WTC11 (cell line): ENCODE measurements around the gene RASL12. TPM values are rescaled to one million over a fixed set of nuclear protein-coding genes. Genes with fewer than 3 reads are reported as not detected.

ENCODE experiments used
- ELF4 ChIP-seq: sonication (generic); formaldehyde crosslinking; IDR thresholded peaks from 2 replicates; pipeline ENCODE4 v1.8.1; 2022; ENCODE audit warnings: low read depth, mild to moderate bottlenecking, moderate library complexity, missing genetic modification reagents
- ESRRA ChIP-seq: sonication (generic); formaldehyde crosslinking; IDR thresholded peaks from 2 replicates; pipeline ENCODE4 v1.8.1; 2022; ENCODE audit warnings: mild to moderate bottlenecking, missing genetic modification reagents, borderline replicate concordance
- GTF2I ChIP-seq: fragments of 250-450 bp; sonication (Bioruptor Pico); conservative IDR thresholded peaks from 2 replicates; pipeline ENCODE4 v1.4.0; 2021; ENCODE audit warnings: mild to moderate bottlenecking
- JAZF1 ChIP-seq: fragments of 250-450 bp; sonication (Bioruptor Pico); IDR thresholded peaks from 2 replicates; pipeline ENCODE4 v1.9.0; 2021; ENCODE audit warnings: moderate library complexity, mild to moderate bottlenecking, inconsistent platforms
- NR3C1 ChIP-seq: sonication (generic); formaldehyde crosslinking; conservative IDR thresholded peaks from 2 replicates; pipeline ENCODE4 v1.8.1; 2023; ENCODE audit warnings: low read depth, mild to moderate bottlenecking, missing genetic modification reagents
- PRRX2 ChIP-seq: fragments of 250-450 bp; sonication (Bioruptor Pico); IDR thresholded peaks from 2 replicates; pipeline ENCODE4 v1.8.0; 2021; ENCODE audit warnings: mild to moderate bottlenecking
- TEAD4 ChIP-seq: sonication (generic); formaldehyde crosslinking; IDR thresholded peaks from 2 replicates; pipeline ENCODE4 v1.8.0; 2022; ENCODE audit warnings: mild to moderate bottlenecking, missing genetic modification reagents
- ZNF138 ChIP-seq: sonication (generic); formaldehyde crosslinking; conservative IDR thresholded peaks from 2 replicates; pipeline ENCODE4 v1.8.1; 2022; ENCODE audit warnings: mild to moderate bottlenecking, moderate library complexity, missing genetic modification reagents
- ZNF263 ChIP-seq: sonication (generic); formaldehyde crosslinking; IDR thresholded peaks from 2 replicates; pipeline ENCODE4 v1.8.1; 2022; ENCODE audit warnings: low read depth, mild to moderate bottlenecking, moderate library complexity, missing genetic modification reagents
- total RNA-seq: library from RNA; stranded (reverse); gene quantifications from 3 replicates; pipeline ENCODE4 v1.2.3, GENCODE V29; 2021
- TF ChIP-seq, protein P1 (sequence below): sonication (generic); formaldehyde crosslinking; IDR thresholded peaks from 2 replicates; pipeline ENCODE4 v1.8.1; 2023; ENCODE audit warnings: mild to moderate bottlenecking, missing genetic modification reagents
- TF ChIP-seq, protein P2 (sequence below): sonication (generic); formaldehyde crosslinking; IDR thresholded peaks from 2 replicates; pipeline ENCODE4 v1.8.1; 2022; ENCODE audit warnings: mild to moderate bottlenecking, missing genetic modification reagents, moderate library complexity, borderline replicate concordance
- TF ChIP-seq, protein P3 (sequence below): sonication (generic); formaldehyde crosslinking; IDR thresholded peaks from 2 replicates; pipeline ENCODE4 v1.8.0; 2022; ENCODE audit warnings: missing genetic modification reagents
- TF ChIP-seq, protein P4 (sequence below): sonication (generic); formaldehyde crosslinking; IDR thresholded peaks from 2 replicates; pipeline ENCODE4 v1.8.1; 2022; ENCODE audit warnings: low read depth, missing genetic modification reagents, borderline replicate concordance
- TF ChIP-seq, protein P5 (sequence below): sonication (generic); formaldehyde crosslinking; IDR thresholded peaks from 2 replicates; pipeline ENCODE4 v1.8.0; 2023; ENCODE audit warnings: missing genetic modification reagents, mild to moderate bottlenecking, borderline replicate concordance
- TF ChIP-seq, protein P6 (sequence below): sonication (generic); formaldehyde crosslinking; IDR thresholded peaks from 2 replicates; pipeline ENCODE4 v1.8.1; 2023; ENCODE audit warnings: mild to moderate bottlenecking, missing genetic modification reagents, moderate library complexity
- TF ChIP-seq, protein P7 (sequence below): sonication (generic); formaldehyde crosslinking; IDR thresholded peaks from 2 replicates; pipeline ENCODE4 v1.8.1; 2023; ENCODE audit warnings: mild to moderate bottlenecking, moderate library complexity, missing genetic modification reagents

The RASL12 gene
- total RNA-seq, 1 experiment from 2014 or later, result 5.6 TPM

DNA sequence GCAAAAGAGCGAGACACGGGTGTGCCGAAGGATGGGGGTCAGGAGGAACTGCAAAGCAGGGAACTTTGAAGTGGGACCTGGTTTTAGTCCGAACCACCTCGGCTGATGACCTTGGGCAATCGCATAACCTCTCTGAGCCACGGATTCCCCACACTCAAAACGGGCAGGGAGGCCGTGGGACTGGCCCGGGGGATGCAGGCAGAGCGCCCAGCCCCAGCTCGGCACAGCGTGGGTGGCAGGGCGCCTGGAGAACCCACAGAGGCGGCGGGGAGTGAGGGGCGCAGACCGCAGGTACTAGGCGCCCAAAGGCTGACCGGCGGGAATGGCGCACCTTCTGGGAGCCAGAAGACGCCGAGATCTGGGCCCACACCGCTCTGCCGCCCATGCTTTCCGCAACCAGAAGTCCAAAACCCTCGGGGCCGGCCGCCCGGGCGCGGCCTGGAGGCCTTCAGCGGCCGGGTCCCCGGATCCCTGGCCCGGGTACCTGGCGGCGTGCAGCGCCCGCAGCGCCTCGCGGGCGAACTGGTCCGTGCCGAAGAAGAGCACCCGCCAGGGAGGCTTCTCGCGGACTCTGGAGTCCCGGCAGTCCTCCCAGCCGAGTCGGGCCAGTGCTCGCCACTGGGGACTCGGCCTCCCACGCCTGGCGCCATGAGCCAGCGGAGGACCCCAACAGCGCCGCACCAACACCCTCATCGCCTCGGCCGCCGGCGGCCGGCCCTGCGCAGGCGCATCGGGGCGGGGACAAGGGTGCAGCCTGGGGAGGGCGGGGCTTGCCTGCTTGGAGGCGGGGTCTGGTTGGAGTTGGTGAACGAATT, 38.7 kb downstream of the RASL12 start, which contains the start of gene MTFMT (continued):
- no peak for TF ChIP-seq NR3C1 (CRISPR knock-in tag)
- peak; percentile 86; the same call in 1 of the 2 replicates for TF ChIP-seq ZNF263 (CRISPR knock-in tag)
- TF ChIP-seq ELF4 (CRISPR knock-in tag), result 0 out of 2 replicates have a peak, but pooled peaks have one; percentile 46
- TF ChIP-seq, protein P1, sequence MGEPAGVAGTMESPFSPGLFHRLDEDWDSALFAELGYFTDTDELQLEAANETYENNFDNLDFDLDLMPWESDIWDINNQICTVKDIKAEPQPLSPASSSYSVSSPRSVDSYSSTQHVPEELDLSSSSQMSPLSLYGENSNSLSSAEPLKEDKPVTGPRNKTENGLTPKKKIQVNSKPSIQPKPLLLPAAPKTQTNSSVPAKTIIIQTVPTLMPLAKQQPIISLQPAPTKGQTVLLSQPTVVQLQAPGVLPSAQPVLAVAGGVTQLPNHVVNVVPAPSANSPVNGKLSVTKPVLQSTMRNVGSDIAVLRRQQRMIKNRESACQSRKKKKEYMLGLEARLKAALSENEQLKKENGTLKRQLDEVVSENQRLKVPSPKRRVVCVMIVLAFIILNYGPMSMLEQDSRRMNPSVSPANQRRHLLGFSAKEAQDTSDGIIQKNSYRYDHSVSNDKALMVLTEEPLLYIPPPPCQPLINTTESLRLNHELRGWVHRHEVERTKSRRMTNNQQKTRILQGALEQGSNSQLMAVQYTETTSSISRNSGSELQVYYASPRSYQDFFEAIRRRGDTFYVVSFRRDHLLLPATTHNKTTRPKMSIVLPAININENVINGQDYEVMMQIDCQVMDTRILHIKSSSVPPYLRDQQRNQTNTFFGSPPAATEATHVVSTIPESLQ (CRISPR knock-in tag), result no peak
- TF ChIP-seq, protein P2, sequence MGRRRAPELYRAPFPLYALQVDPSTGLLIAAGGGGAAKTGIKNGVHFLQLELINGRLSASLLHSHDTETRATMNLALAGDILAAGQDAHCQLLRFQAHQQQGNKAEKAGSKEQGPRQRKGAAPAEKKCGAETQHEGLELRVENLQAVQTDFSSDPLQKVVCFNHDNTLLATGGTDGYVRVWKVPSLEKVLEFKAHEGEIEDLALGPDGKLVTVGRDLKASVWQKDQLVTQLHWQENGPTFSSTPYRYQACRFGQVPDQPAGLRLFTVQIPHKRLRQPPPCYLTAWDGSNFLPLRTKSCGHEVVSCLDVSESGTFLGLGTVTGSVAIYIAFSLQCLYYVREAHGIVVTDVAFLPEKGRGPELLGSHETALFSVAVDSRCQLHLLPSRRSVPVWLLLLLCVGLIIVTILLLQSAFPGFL (CRISPR knock-in tag), result no peak
- TF ChIP-seq ZNF138 (CRISPR knock-in tag), result no peak
- TF ChIP-seq, protein P3, sequence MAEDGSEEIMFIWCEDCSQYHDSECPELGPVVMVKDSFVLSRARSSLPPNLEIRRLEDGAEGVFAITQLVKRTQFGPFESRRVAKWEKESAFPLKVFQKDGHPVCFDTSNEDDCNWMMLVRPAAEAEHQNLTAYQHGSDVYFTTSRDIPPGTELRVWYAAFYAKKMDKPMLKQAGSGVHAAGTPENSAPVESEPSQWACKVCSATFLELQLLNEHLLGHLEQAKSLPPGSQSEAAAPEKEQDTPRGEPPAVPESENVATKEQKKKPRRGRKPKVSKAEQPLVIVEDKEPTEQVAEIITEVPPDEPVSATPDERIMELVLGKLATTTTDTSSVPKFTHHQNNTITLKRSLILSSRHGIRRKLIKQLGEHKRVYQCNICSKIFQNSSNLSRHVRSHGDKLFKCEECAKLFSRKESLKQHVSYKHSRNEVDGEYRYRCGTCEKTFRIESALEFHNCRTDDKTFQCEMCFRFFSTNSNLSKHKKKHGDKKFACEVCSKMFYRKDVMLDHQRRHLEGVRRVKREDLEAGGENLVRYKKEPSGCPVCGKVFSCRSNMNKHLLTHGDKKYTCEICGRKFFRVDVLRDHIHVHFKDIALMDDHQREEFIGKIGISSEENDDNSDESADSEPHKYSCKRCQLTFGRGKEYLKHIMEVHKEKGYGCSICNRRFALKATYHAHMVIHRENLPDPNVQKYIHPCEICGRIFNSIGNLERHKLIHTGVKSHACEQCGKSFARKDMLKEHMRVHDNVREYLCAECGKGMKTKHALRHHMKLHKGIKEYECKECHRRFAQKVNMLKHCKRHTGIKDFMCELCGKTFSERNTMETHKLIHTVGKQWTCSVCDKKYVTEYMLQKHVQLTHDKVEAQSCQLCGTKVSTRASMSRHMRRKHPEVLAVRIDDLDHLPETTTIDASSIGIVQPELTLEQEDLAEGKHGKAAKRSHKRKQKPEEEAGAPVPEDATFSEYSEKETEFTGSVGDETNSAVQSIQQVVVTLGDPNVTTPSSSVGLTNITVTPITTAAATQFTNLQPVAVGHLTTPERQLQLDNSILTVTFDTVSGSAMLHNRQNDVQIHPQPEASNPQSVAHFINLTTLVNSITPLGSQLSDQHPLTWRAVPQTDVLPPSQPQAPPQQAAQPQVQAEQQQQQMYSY (CRISPR knock-in tag), result peak; percentile 20; the same call in 1 of the 2 replicates
- TF ChIP-seq PRRX2 (CRISPR knock-in tag), result no peak
- 0 out of 2 replicates have a peak, but pooled peaks have one; percentile 11 for TF ChIP-seq ESRRA (CRISPR knock-in tag)
- no peak for TF ChIP-seq JAZF1 (CRISPR knock-in tag)
- TF ChIP-seq, protein P4, sequence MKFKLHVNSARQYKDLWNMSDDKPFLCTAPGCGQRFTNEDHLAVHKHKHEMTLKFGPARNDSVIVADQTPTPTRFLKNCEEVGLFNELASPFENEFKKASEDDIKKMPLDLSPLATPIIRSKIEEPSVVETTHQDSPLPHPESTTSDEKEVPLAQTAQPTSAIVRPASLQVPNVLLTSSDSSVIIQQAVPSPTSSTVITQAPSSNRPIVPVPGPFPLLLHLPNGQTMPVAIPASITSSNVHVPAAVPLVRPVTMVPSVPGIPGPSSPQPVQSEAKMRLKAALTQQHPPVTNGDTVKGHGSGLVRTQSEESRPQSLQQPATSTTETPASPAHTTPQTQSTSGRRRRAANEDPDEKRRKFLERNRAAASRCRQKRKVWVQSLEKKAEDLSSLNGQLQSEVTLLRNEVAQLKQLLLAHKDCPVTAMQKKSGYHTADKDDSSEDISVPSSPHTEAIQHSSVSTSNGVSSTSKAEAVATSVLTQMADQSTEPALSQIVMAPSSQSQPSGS (CRISPR knock-in tag), result no peak
- TF ChIP-seq, protein P5, sequence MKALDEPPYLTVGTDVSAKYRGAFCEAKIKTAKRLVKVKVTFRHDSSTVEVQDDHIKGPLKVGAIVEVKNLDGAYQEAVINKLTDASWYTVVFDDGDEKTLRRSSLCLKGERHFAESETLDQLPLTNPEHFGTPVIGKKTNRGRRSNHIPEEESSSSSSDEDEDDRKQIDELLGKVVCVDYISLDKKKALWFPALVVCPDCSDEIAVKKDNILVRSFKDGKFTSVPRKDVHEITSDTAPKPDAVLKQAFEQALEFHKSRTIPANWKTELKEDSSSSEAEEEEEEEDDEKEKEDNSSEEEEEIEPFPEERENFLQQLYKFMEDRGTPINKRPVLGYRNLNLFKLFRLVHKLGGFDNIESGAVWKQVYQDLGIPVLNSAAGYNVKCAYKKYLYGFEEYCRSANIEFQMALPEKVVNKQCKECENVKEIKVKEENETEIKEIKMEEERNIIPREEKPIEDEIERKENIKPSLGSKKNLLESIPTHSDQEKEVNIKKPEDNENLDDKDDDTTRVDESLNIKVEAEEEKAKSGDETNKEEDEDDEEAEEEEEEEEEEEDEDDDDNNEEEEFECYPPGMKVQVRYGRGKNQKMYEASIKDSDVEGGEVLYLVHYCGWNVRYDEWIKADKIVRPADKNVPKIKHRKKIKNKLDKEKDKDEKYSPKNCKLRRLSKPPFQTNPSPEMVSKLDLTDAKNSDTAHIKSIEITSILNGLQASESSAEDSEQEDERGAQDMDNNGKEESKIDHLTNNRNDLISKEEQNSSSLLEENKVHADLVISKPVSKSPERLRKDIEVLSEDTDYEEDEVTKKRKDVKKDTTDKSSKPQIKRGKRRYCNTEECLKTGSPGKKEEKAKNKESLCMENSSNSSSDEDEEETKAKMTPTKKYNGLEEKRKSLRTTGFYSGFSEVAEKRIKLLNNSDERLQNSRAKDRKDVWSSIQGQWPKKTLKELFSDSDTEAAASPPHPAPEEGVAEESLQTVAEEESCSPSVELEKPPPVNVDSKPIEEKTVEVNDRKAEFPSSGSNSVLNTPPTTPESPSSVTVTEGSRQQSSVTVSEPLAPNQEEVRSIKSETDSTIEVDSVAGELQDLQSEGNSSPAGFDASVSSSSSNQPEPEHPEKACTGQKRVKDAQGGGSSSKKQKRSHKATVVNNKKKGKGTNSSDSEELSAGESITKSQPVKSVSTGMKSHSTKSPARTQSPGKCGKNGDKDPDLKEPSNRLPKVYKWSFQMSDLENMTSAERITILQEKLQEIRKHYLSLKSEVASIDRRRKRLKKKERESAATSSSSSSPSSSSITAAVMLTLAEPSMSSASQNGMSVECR (CRISPR knock-in tag), result 0 out of 2 replicates have a peak, but pooled peaks have one; percentile 34
- TF ChIP-seq GTF2I (CRISPR knock-in tag), result no peak
- peak; percentile 49; the same call in 1 of the 2 replicates for TF ChIP-seq TEAD4
- TF ChIP-seq, protein P6, sequence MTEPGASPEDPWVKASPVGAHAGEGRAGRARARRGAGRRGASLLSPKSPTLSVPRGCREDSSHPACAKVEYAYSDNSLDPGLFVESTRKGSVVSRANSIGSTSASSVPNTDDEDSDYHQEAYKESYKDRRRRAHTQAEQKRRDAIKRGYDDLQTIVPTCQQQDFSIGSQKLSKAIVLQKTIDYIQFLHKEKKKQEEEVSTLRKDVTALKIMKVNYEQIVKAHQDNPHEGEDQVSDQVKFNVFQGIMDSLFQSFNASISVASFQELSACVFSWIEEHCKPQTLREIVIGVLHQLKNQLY (CRISPR knock-in tag), result no peak
- TF ChIP-seq, protein P7, sequence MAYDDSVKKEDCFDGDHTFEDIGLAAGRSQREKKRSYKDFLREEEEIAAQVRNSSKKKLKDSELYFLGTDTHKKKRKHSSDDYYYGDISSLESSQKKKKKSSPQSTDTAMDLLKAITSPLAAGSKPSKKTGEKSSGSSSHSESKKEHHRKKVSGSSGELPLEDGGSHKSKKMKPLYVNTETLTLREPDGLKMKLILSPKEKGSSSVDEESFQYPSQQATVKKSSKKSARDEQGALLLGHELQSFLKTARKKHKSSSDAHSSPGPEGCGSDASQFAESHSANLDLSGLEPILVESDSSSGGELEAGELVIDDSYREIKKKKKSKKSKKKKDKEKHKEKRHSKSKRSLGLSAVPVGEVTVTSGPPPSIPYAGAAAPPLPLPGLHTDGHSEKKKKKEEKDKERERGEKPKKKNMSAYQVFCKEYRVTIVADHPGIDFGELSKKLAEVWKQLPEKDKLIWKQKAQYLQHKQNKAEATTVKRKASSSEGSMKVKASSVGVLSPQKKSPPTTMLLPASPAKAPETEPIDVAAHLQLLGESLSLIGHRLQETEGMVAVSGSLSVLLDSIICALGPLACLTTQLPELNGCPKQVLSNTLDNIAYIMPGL (CRISPR knock-in tag), result peak; percentile 94
